Suprapubic skin (tissue), 4 donors: ENCODE results near the gene PNLDC1.

Experiments
- EP300 ChIP-seq: sonication (generic); formaldehyde crosslinking; IDR thresholded peaks from one replicate; pipeline ENCODE4 v1.6.1; 2017; ENCODE audit warnings: antibody characterized with exemption
- POLR2A ChIP-seq, 2 donors: fragments of 450-650 bp; IDR thresholded peaks; one replicate each; pipeline ENCODE4 v1.6.1; 2017; ENCODE audit warnings: antibody characterized with exemption in 2 of 2, mild to moderate bottlenecking in 2 of 2, moderate library complexity in 2 of 2
- POLR2AphosphoS5 ChIP-seq, 3 donors: sonication (generic); formaldehyde crosslinking; IDR thresholded peaks; one replicate each; pipeline ENCODE4 v1.6.1; 2017; ENCODE audit warnings: antibody characterized with exemption in 3 of 3
- TF ChIP-seq, protein P1 (sequence below), 2 donors: fragments of 200-600 bp in 1 of 2; fragments of 450-650 bp in 1 of 2; sonication (generic) in 1 of 2; IDR thresholded peaks; one replicate each; pipeline ENCODE4 v1.5.1; 2016 to 2019; ENCODE audit warnings: antibody characterized with exemption in 2 of 2, mild to moderate bottlenecking in 1 of 2, moderate library complexity in 1 of 2

DNA sequence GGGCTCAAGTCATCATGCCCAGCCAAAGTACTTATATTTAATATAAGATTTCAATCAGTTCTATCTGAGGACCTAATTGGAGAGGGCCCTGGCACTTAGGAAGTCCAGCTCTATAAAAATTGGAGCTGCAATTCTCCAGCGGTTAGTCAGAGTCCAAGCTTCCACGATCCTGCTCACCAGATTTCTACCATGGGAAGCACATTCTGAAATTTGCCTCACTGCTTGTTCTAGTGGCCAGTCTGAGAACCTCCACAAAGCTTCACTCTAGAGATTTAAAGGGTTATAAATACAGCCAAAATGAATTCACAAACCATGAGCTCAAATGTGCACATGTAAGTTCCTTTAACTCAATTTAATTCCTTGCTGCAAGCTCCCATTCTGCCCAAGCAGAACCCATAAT, 33.5 kb downstream of the PNLDC1 start:
- TF ChIP-seq, protein P1, sequence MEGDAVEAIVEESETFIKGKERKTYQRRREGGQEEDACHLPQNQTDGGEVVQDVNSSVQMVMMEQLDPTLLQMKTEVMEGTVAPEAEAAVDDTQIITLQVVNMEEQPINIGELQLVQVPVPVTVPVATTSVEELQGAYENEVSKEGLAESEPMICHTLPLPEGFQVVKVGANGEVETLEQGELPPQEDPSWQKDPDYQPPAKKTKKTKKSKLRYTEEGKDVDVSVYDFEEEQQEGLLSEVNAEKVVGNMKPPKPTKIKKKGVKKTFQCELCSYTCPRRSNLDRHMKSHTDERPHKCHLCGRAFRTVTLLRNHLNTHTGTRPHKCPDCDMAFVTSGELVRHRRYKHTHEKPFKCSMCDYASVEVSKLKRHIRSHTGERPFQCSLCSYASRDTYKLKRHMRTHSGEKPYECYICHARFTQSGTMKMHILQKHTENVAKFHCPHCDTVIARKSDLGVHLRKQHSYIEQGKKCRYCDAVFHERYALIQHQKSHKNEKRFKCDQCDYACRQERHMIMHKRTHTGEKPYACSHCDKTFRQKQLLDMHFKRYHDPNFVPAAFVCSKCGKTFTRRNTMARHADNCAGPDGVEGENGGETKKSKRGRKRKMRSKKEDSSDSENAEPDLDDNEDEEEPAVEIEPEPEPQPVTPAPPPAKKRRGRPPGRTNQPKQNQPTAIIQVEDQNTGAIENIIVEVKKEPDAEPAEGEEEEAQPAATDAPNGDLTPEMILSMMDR (IDR thresholded peaks at IDR 0.05): no peak
- no peak for TF ChIP-seq POLR2AphosphoS5 (IDR thresholded peaks at IDR 0.05)
- TF ChIP-seq POLR2A (IDR thresholded peaks at IDR 0.05): no peak
- TF ChIP-seq EP300: no peak
